LNCaP clone FGC (cell line): ENCODE measurements around the gene TSPAN14.

Source experiments
- DNase-seq: peaks from one replicate; pipeline ENCODE4 v3.0.0-alpha.2; 2011; ENCODE audit warnings: low read depth
- H3K4me3 ChIP-seq: 2 replicates; pipeline ENCODE4 v1.5.1; 2011; ENCODE audit warnings: mild to moderate bottlenecking, low read depth, low read length, control low read depth
- CTCF ChIP-seq: IDR thresholded peaks from 2 replicates; pipeline ENCODE4 v1.5.1; 2012; ENCODE audit warnings: mild to moderate bottlenecking; ENCODE audit not compliant: control insufficient read depth, insufficient read depth; ENCODE audit errors: extremely low read depth

The TSPAN14 gene

GRCh38 chr10:80453842-80454512, at the start of gene TSPAN14:
Gene TSPAN14 (plus strand): TSS chr10:80454310. CDS start chr10:80489234, 34,924 bp downstream.
- DNase-seq = no peak
- 0 out of 2 replicates have a peak, but pooled peaks have one; percentile 18 for TF ChIP-seq CTCF
- peak within 1 kb of the TSS; percentile 59 for H3K4me3 ChIP-seq

GRCh38 chr10:80405035-80405434, 49.1 kb upstream of the TSPAN14 start:
- TF ChIP-seq CTCF = no peak
- H3K4me3 ChIP-seq = no peak overlapping the region
- no peak for DNase-seq

- no peak for TF ChIP-seq CTCF
- DNase-seq = no peak
- H3K4me3 ChIP-seq = no peak overlapping the region
Measured at GRCh38 chr10:80405626-80406025, 48.5 kb upstream of the TSPAN14 start.

GRCh38 chr10:80406204-80406603, 47.9 kb upstream of the TSPAN14 start:
- no peak overlapping the region for H3K4me3 ChIP-seq
- DNase-seq = no peak
- no peak for TF ChIP-seq CTCF

- peak overlapping the region; percentile 43 for H3K4me3 ChIP-seq
- TF ChIP-seq CTCF = no peak
- DNase-seq = no peak
Measured at GRCh38 chr10:80407812-80408241, 46.3 kb upstream of the TSPAN14 start.

GRCh38 chr10:80408242-80409101, 45.6 kb upstream of the TSPAN14 start, which contains the start of gene PRXL2A:
Gene PRXL2A (plus strand): TSS chr10:80408551. CDS start chr10:80420468, 11,917 bp downstream.
- no peak for TF ChIP-seq CTCF
- no peak for DNase-seq
- peak within 1 kb of the TSS; percentile 43 for H3K4me3 ChIP-seq
